Right lobe of liver (tissue), 6 donors: ENCODE results near the gene ZBTB7C. TPM values are rescaled to one million over a fixed set of nuclear protein-coding genes. Genes with fewer than 3 reads are reported as not detected.

Source experiments
- ATAC-seq, 4 donors: fragments of 200-7000 bp; cut with Tn5 transposase; one replicate each; pipeline ENCODE4 v1.9.1; 2020; ENCODE audit warnings: mild to moderate bottlenecking in 4 of 4, moderate library complexity in 4 of 4
- DNase-seq, 3 donors: peaks; one replicate each; pipeline ENCODE4 v3.0.0-alpha.2; 2020
- H3K27ac ChIP-seq, 3 donors: fragments of 200-600 bp; one replicate each; pipeline ENCODE4 v1.8.0; 2022
- H3K27me3 ChIP-seq, 2 donors: fragments of 200-600 bp; one replicate each; pipeline ENCODE4 v1.8.0; 2022
- H3K36me3 ChIP-seq, 4 donors: fragments of 200-600 bp; sonication (generic) in 1 of 4; one replicate each; pipeline versions ENCODE4 v1.5.1 to v1.8.0; 2017 to 2022; ENCODE audit warnings: control low read depth in 1 of 4
- H3K4me1 ChIP-seq, 4 donors: fragments of 200-600 bp; sonication (generic) in 1 of 4; one replicate each; pipeline versions ENCODE4 v1.5.1 to v1.8.0; 2017 to 2022; ENCODE audit warnings: control low read depth in 1 of 4
- H3K4me3 ChIP-seq, 3 donors: fragments of 200-600 bp; one replicate each; pipeline ENCODE4 v1.8.0; 2022
- H3K9me3 ChIP-seq, 4 donors: fragments of 200-600 bp; sonication (generic) in 1 of 4; one replicate each; pipeline versions ENCODE4 v1.5.1 to v1.8.0; 2017 to 2022; ENCODE audit warnings: control low read depth in 1 of 4
- POLR2A ChIP-seq: fragments of 450-650 bp; IDR thresholded peaks from one replicate; pipeline ENCODE4 v1.6.1; 2017; ENCODE audit warnings: antibody characterized with exemption, mild to moderate bottlenecking
- WGBS: methylation state at CpG from one replicate; pipeline ENCODE4 v1.1.6; 2018; ENCODE audit warnings: low coverage, low lambda C conversion rate; ENCODE audit not compliant: insufficient coverage; ENCODE audit errors: missing lambda C conversion rate; 5-methylcytosine and 5-hydroxymethylcytosine counted together
- intact Hi-C, 2 donors: fragments of 100-400 bp; cut with DNase I; formaldehyde crosslinking; loops; one replicate each; pipeline versions ENCODE4 v1.11.2 to v1.14.1; 2022
- total RNA-seq, 6 experiments: library from RNA; depleted of rRNA in 2 of 6; stranded (reverse); fragments of >200 nt in 2 of 6; fragmentation: NEBNext Ultra II Directional in 3 of 6; extraction: Animal tissue kit (Norgen Biotek cat#: 25700) in 3 of 6; gene quantifications; one replicate each; pipeline versions ENCODE4 v1.1.0 to v1.2.4, GENCODE V29; 2016 to 2023
- TF ChIP-seq, protein P1 (sequence below), 4 donors: fragments of 200-600 bp in 3 of 4; fragments of 450-650 bp in 1 of 4; IDR thresholded peaks; one replicate each; pipeline versions ENCODE4 v1.5.1 to v1.8.0; 2016 to 2022; ENCODE audit warnings: antibody characterized with exemption in 4 of 4, mild to moderate bottlenecking in 2 of 4
- donor health status: DM: no; HTN: yes; CAD: no.
- donor health status: DM: no; HTN: no; CAD: no.
- donor health status: DM: no; HTN: no; CAD: no.
- donor health status: DM: no; HTN: yes; CAD: no.
- donor health status: DM: no; HTN: yes; CAD: no.

The ZBTB7C gene
- total RNA-seq, 6 experiments from 2014 or later: 1.1 to 1.7 (median 1.3) TPM

DNA sequence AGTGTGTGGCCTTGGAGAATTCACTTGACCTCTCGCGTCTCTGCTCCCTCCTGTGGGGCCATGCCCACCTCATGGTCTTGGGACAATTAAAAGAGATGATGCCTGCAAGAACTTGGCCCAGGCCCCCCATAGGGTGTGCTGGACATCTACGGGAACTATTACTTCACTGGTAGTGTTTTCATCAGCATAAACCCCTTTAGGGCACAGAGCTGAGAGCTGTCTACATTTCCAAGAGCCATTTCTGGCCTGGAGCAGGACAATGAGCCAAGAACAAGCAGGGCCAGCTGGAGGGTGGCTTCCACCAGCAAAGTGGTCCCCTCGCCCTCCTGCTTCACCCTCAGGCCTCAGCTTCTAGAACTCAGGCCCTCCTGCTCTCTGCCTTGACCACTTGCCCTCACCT is 232.3 kb downstream of the ZBTB7C start:
- DNase-seq: no peak
- Histone ChIP-seq H3K27me3 (no peaks in the 10 kb centered on the region), H3K4me3 (no peak overlapping the region), H3K4me1 (no peaks in the 10 kb centered on the region), H3K36me3 (no peaks in the 10 kb centered on the region), H3K9me3 (no peaks in the 10 kb centered on the region), H3K27ac (no peak overlapping the region)
- TF ChIP-seq, protein P1, sequence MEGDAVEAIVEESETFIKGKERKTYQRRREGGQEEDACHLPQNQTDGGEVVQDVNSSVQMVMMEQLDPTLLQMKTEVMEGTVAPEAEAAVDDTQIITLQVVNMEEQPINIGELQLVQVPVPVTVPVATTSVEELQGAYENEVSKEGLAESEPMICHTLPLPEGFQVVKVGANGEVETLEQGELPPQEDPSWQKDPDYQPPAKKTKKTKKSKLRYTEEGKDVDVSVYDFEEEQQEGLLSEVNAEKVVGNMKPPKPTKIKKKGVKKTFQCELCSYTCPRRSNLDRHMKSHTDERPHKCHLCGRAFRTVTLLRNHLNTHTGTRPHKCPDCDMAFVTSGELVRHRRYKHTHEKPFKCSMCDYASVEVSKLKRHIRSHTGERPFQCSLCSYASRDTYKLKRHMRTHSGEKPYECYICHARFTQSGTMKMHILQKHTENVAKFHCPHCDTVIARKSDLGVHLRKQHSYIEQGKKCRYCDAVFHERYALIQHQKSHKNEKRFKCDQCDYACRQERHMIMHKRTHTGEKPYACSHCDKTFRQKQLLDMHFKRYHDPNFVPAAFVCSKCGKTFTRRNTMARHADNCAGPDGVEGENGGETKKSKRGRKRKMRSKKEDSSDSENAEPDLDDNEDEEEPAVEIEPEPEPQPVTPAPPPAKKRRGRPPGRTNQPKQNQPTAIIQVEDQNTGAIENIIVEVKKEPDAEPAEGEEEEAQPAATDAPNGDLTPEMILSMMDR (IDR thresholded peaks at IDR 0.05): no peak
- TF ChIP-seq POLR2A: no peak
- intact Hi-C loops: no loop called here
- WGBS: 93% methylated on average over 3 of the region's 4 CpGs
- ATAC-seq: no peak

DNA sequence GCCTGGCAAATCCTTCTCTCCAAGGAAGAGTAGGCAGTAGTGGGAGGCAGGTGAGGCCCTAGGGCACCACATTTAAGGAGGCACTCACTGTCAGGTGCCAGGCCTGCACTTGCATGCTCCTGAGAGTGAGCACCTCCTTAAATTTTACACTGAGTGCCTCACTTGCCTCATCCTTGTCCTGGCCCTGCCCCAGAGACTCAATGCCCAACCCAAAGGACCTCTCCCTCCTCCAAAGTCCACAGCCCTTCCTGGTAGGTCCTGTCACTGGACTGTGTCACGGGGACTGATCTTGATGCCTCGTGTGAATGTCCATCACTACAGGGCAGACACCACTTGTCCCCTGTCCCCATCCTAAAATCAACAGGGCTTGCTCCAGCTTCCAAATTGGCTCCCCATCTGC is 235.6 kb downstream of the ZBTB7C start:
- H3K4me3 ChIP-seq: no peak overlapping the region
- no peaks in the 10 kb centered on the region for H3K9me3 ChIP-seq
- 100% methylated on average over 1 of the region's 2 CpGs for WGBS
- no peaks in the 10 kb centered on the region for H3K27me3 ChIP-seq
- no peak overlapping the region for H3K27ac ChIP-seq
- H3K4me1 ChIP-seq: peaks cover 0 to 7% (median 2%) of the 10 kb centered on the region in 4 donors
- DNase-seq: no peak
- H3K36me3 ChIP-seq: no peaks in the 10 kb centered on the region
- no peak for ATAC-seq
- TF ChIP-seq POLR2A: no peak
- TF ChIP-seq, protein P1 (IDR thresholded peaks at IDR 0.05): no peak
- intact Hi-C loops: no loop called here

DNA sequence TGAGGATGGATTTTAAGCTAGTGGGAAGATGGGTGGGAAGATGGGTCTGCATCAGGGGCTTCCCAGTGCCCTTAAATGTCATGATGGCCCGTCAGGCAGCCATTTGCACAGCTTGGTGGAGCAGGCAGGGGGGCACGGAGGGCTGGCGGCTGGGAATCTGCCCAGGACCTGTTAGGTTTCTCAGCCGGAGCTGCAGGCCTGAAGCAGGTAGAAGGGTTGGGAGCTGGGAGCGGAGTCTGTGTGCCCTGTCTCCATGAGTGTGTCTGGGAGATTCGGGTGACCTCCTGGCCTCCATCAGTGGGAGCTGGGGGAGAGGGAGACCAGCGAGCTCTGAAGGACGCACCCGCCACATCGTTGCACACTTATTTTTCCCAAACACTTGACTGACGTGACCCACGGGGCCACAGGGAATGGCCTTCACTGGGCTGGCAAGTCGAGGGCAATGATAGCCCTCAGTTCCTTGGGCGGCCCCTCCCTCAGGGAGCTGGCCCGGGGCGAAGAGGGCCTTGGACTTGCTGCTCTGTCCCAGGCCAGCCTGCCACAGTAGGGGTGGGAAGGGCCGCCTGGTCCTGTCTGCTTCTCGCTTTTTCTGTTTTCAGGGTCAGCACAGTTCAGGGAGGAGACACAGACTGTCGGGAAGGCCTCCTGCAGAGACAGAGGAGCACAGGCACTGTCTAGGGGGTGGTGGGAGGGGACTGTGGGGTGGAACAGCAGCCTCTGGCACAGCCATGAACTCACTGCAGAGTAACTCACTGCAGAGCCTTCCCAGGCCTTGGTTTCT is 236.8 kb downstream of the ZBTB7C start:
- DNase-seq (no peak), ATAC-seq (peak in 1 of 4 donors; percentile 16)
- Histone ChIP-seq H3K4me3 (no peak overlapping the region), H3K9me3 (no peaks in the 10 kb centered on the region), H3K27me3 (no peaks in the 10 kb centered on the region), H3K36me3 (no peaks in the 10 kb centered on the region), H3K4me1 (peaks cover 0 to 18% (median 8%) of the 10 kb centered on the region in 4 donors), H3K27ac (no peak overlapping the region)
- TF ChIP-seq POLR2A: no peak
- TF ChIP-seq, protein P1 (IDR thresholded peaks at IDR 0.05): no peak
- WGBS: 100% methylated on average over 2 of the region's 19 CpGs
- intact Hi-C loops: no loop called here

DNA sequence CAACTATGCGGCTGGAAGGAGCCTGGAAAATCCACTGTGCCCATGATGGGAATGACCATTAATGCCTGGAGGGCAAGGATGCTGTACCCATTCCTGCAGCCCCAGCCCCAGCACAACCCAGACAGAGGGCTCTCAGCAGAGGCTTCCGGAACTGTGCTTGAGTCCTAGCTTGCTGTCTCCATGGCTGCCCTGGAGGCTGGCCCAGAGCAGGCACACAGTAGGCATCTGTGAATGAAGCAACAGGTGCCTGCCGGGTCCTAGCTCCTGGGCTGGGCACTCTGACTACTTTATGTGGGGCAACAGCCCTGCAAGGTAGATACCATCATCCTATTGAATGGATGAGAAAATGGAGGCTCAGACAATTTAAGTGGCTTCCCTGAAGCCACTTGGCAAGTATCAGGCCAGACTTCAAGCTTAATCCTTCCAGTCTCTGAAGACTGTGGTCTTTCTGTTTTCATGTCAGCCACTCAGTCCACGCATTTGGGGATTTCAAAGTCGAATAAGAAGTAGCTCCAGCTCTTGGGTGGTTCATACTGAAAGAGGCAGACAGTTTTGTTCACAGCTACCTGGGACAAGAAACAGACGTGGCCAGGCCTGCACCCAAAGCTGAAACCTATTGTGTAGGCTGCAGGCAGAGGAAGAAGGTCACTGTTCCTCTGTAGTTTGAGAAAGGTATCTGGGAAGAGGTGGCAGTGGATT is 237.5 kb downstream of the ZBTB7C start:
- H3K36me3 ChIP-seq: no peaks in the 10 kb centered on the region
- peaks cover 0 to 25% (median 15%) of the 10 kb centered on the region in 4 donors for H3K4me1 ChIP-seq
- intact Hi-C loops: no loop called here
- 88% methylated on average over 4 of the region's 6 CpGs for WGBS
- DNase-seq: no peak
- H3K9me3 ChIP-seq: no peaks in the 10 kb centered on the region
- TF ChIP-seq, protein P1 (IDR thresholded peaks at IDR 0.05): no peak
- no peak overlapping the region for H3K27ac ChIP-seq
- ATAC-seq: no peak
- no peak overlapping the region for H3K4me3 ChIP-seq
- H3K27me3 ChIP-seq: no peaks in the 10 kb centered on the region
